AG08395 (cell line): Measurements from ENCODE around the gene PRDM16.

Source experiments
- DNase-seq: peaks from one replicate; pipeline ENCODE4 v3.0.0; 2012; ENCODE audit warnings: mixed read lengths, low spot score

PRDM16 gene

DNA sequence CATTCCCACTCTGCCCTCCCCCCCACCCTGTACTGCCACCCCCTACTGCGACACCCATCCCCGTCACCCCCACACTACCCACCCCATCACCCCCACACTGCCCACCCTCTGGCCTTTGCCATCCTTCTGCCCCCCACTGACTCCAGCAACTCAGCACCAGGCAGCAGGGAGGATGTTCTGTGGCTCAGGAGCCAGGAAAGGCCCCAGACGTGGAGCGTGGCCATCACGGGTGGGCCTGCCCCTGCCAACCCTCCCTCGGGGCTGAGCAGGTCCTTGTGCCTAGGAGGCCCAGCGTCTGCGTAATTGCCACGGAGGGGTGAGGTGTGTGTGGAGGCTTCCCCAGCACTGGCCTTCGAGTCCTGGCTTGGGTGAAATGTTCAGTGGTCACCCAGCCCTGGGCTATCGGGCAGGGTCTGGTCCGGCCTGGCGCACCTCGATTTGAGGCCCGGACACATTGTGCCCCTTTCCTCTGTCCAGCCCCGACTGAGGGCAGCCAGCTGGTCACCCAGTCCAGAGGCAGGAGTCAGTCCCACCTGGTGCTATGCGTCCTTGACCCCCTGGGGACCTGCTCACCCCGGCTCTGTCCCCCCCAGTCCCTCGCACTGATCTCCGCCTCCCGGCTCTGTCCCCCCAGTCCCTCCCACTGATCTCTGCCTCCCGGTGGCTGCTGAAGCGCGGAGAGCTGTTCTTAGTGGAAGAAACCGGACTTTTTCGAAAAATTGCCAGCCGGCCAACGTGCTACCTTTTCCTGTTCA is 408.4 kb downstream of the PRDM16 start:
- DNase-seq: no peak

DNA sequence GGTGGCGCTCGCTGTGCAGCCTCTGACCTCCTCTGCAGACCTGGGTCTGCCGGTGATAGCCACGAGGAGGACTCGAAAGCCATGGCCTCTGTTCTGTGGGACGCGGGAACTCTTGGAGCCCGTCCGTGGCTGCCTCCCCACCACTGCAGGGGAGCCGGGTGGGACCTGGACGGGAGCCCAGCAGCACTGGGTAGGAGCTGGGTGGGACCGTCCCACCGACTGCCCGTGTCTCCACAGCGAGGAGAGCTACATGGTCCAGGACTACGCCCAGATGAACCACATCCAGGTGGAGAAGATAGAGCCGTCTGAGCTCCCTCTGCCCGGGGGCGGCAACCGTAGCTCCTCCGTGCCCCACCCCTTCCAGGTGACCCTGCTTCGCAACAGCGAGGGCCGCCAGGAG is 409.2 kb downstream of the PRDM16 start:
- DNase-seq: no peak

DNA sequence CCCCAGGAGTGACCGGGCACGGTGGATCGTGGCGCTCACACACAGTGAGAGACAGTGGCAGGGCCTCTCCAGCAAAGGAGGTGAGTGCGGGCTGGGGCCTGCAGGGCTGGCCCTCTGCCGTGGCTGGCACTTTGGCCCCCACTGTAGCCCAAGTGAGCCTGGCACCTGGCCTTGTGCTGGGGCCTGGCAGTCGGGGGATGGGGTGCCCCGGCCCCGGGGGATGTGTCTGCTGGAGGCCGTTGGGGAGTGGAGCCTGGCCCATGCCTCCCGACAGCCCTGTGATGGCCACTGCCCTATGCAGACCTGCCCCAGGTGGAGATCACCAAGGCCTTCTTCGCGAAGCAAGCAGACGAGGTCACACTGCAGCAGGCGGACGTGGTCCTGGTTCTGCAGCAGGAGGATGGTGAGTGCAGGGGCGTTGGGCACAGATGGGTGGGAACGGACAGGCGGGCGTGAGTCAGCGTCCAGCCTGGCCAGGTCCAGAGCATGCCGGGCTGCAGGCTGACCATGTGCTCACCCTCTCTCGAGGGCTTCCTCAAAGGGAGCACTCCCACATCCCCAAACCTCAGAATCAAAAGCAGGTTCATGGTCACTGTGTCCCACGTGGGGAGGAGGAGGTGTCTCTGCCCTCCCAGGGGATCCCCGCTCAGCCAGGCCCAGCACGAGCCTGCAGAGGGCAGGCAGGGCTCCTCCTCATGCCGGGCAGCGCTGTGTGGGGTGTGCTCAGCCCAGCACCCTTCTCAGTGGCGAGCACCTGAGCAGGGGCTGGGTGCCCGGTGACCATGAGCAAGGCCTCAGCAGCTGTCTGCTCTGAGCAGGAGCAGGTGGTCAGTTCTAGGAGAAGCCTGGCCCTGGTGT is 410.7 kb downstream of the PRDM16 start:
- DNase-seq: no peak

DNA sequence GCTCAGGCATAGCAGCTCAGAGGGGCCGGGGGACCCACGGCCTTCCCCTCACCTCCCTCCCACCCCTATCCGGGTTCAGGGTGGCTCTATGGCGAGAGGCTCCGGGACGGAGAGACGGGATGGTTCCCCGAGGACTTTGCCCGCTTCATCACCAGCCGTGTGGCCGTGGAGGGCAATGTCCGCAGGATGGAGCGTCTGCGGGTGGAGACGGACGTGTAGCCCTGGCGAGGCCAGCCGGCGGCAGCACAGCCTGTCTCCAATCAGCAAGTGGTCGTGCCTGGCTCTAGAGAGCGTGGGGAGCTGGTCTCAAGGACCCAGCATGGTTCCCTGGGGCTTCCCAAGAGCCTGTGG is 411.3 kb downstream of the PRDM16 start:
- no peak for DNase-seq

DNA sequence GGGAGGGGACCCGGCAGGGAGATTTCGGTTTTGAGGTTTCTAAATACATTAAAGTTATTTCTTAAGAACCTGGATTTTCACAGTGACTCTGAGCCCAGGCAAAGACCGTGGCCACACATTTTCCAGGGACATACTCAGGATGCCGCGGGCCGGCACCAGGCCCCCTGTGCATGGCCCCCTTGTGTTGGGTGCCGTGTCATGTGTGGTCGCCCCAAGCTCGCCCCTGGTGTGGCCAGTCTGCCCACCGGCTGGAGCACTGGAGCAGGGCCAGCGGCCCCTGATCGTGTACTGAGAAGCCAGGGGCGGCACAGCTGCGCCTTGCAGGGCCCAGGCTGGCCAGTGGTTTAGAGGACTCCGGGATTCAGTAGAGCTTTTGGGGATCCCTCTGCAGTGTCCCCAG is 412.0 kb downstream of the PRDM16 start:
- no peak for DNase-seq

DNA sequence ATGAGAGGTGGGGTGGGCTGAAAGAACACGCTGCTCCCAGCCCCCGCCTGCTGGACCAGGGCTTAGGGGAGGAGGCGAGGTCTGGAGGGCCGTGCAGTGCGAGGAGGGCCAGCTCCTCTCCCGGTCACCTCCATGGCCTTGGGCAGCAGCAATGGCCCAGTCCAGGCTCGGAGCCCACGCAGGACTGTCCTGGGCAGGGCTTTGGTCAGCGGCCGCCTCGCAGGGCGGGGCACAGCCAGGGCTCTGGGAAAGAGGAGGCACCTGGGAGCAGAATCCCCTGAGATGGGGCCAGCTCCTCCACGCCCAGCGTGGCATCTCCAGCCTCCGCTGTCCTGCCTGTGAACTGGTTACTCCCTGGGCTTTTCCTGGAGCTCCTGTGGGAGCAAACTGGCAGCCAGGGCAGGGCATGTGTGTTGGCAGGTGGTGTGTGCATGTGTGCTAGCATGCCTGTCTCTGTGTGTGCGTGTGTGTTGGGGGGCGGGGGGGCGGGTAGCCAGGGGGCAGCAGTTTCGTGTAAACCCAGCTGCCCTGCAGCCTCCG is 412.9 kb downstream of the PRDM16 start:
- DNase-seq: no peak

DNA sequence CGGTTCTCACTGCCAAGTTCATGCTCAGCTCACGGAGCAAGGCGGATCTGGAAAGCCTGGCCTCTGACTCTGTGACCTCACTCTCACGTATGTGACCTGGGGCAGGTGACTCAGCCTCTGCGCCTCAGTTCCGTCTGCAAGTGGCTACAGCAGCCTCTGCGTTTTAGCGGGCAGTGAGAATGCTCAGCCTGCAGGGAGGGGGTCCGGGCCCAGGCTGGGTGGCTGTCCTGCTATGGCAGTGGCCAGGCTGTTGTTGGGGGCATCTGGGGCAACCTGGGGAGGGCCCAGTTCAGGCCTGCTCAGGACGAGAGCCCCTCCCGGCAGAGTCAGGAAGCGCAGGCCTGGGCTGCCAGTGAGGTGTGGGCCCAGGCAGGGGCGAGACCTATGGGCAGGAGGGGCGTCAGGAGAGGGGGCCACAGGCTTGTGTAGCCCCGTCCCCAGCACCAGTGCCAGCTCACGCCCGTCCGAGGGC is 413.4 kb downstream of the PRDM16 start:
- DNase-seq: peak; percentile 43

DNA sequence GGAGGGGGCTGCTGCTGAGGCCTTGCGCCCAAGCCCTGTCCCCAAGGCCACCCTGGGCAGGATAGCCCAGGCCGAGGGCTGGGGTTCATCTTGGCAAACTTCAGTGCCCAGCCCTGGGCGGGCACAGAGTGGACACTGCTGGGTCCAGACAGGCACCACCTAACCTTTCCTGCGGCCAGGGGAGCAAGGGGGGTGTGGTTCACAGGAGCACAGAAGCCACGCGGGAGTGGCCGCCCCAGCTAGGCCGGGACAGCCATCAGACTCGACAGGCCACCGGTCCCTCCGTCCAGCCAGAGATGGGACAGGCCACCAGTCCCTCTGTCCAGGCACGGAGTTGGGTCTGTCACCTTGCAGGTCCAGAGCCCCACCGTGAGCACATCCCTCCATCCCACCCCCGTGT is 414.4 kb downstream of the PRDM16 start:
- no peak for DNase-seq

DNA sequence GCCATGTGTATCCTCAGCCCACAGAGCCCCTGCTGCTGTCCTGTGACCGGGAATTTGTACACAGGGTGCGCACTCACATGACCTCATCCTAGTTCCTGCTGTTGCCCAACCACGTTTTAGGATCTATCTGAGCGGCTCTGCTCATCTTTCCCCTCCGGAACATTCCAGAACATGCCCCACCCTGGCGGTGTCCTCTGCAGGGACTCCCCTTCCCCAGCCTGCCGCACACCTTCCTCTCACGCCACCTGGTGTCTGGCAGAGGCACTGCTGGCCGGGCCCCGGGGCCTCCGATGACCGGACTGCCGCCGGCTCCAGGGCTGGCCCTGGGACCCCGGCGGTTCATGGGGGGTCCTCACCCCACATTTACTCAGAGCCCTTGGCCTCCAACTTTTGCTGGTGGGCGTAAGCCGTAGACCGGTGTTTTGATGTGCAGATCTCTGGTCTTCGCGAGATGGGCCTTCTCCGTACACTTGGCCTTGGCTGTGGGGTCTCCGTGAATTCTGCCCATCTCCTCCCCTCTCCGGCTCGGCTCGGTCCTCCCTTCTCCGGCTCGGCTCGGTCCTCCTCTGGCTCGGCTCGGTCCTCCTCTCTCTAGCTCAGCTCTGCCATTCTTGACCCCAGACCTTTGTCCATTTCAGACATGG is 414.9 kb downstream of the PRDM16 start:
- peak; percentile 50 for DNase-seq

DNA sequence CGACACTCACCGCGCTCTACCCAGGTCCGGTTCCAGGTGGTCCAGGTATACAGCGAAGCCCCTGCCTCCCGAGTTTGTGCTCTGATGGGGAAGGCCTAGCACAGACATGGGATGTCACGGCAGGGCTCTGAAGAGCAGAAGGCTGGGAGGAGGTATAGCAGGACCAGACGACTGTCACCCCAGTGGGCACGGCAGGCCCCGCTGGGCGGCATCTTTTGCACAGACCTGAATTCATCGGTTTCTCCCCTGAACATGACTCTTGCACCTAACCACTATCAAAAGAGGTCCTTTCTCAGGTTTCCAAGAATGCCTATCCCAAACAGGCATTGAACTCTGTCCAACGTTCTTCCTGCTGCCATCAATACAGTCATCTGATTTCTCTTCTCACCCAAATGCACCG is 416.0 kb downstream of the PRDM16 start:
- no peak for DNase-seq
